Neural crest cell (in vitro differentiated cells): Measurements from ENCODE around the gene AGO4. TPM values are rescaled to one million over a fixed set of nuclear protein-coding genes. Genes with fewer than 3 reads are reported as not detected.

Source experiments
- DNase-seq: peaks from one replicate; pipeline ENCODE4 v3.0.0; 2021; ENCODE audit warnings: low read depth, mixed read lengths, low spot score
- H3K27ac Mint-ChIP-seq: one replicate; pipeline ENCODE4 v1.8.0; 2021; ENCODE audit warnings: mild to moderate bottlenecking, mixed read lengths; ENCODE audit not compliant: unreplicated experiment
- H3K27me3 Mint-ChIP-seq: 2 replicates; pipeline ENCODE4 v1.8.0; 2021; ENCODE audit warnings: low read depth, mild to moderate bottlenecking, mixed read lengths
- H3K36me3 Mint-ChIP-seq: 2 replicates; pipeline ENCODE4 v1.8.0; 2021; ENCODE audit warnings: low read depth, mild to moderate bottlenecking, mixed read lengths
- H3K4me1 Mint-ChIP-seq: 2 replicates; pipeline ENCODE4 v1.8.0; 2021; ENCODE audit warnings: mixed read lengths
- H3K4me3 Mint-ChIP-seq: one replicate; pipeline ENCODE4 v1.8.0; 2021; ENCODE audit warnings: mild to moderate bottlenecking, mixed read lengths
- H3K9me3 Mint-ChIP-seq: 2 replicates; pipeline ENCODE4 v1.8.0; 2021; ENCODE audit warnings: mixed read lengths
- CTCF ChIP-seq: fragments of 200-600 bp; sonication (generic); conservative IDR thresholded peaks from 2 replicates; pipeline ENCODE4 v1.5.0; 2021; ENCODE audit warnings: antibody characterized with exemption, mild to moderate bottlenecking
- total RNA-seq: library from RNA; stranded (reverse); gene quantifications from 2 replicates; pipeline ENCODE4 v1.2.1, GENCODE V29; 2021

AGO4 gene
- total RNA-seq, 1 donor from 2014 or later = 17.1 TPM

- no peaks in the 10 kb centered on the region for H3K27me3 Mint-ChIP-seq
- H3K27ac Mint-ChIP-seq = no peak overlapping the region
- H3K4me3 Mint-ChIP-seq = no peak overlapping the region
- H3K9me3 Mint-ChIP-seq = no peaks in the 10 kb centered on the region
- TF ChIP-seq CTCF = no peak
- DNase-seq = no peak
- peaks cover 3% of the 10 kb centered on the region for H3K4me1 Mint-ChIP-seq
- peaks cover 12% of the 10 kb centered on the region for H3K36me3 Mint-ChIP-seq
Observed at GRCh38 chr1:35893051-35893879, 85.4 kb downstream of the AGO4 start.

- H3K4me3 Mint-ChIP-seq = no peak overlapping the region
- H3K27me3 Mint-ChIP-seq = no peaks in the 10 kb centered on the region
- no peak for DNase-seq
- no peak overlapping the region for H3K27ac Mint-ChIP-seq
- H3K9me3 Mint-ChIP-seq = no peaks in the 10 kb centered on the region
- peaks cover 13% of the 10 kb centered on the region for H3K36me3 Mint-ChIP-seq
- H3K4me1 Mint-ChIP-seq = peaks cover 3% of the 10 kb centered on the region
- TF ChIP-seq CTCF = no peak
Observed at GRCh38 chr1:35894183-35894582, 86.4 kb downstream of the AGO4 start.

- H3K36me3 Mint-ChIP-seq = peaks cover 13% of the 10 kb centered on the region
Observed at GRCh38 chr1:35894656-35895055, 86.8 kb downstream of the AGO4 start.

GRCh38 chr1:35899941-35900340 is 92.1 kb downstream of the AGO4 start:
- Mint-ChIP-seq H3K4me1 (no peaks in the 10 kb centered on the region), H3K4me3 (no peak overlapping the region), H3K27me3 (no peaks in the 10 kb centered on the region), H3K9me3 (no peaks in the 10 kb centered on the region), H3K36me3 (peaks cover 14% of the 10 kb centered on the region), H3K27ac (no peak overlapping the region)
- no peak for TF ChIP-seq CTCF
- no peak for DNase-seq

More at GRCh38 chr1:35894656-35895055, 86.8 kb downstream of the AGO4 start:
- TF ChIP-seq CTCF = no peak
- Mint-ChIP-seq H3K4me3 (no peak overlapping the region), H3K27me3 (no peaks in the 10 kb centered on the region), H3K4me1 (peaks cover 3% of the 10 kb centered on the region), H3K27ac (no peak overlapping the region), H3K9me3 (no peaks in the 10 kb centered on the region)
- DNase-seq = no peak

DNA sequence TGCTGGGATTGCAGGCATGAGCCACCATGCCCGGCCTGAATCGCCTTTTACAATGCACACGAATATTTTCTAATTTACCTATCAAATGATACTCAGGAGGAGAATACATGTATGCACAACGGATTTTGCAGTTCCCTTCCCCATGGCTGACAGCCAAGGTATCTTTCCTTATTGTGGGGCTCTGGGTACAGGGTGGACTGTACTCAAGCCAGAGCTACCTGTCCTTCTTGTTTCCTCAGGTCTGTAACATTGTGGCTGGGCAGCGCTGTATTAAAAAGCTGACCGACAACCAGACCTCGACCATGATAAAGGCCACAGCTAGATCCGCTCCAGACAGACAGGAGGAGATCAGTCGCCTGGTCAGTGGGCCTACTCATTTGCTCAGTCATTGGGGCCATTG is 93.4 kb downstream of the AGO4 start:
- TF ChIP-seq CTCF = no peak
- Mint-ChIP-seq H3K36me3 (peaks cover 14% of the 10 kb centered on the region), H3K4me3 (no peak overlapping the region), H3K4me1 (no peaks in the 10 kb centered on the region), H3K27me3 (no peaks in the 10 kb centered on the region), H3K9me3 (no peaks in the 10 kb centered on the region), H3K27ac (no peak overlapping the region)
- no peak for DNase-seq
